Muscle of back (tissue), 11 donors: Measurements from ENCODE around the gene NRF1. TPM values are rescaled to one million over a fixed set of nuclear protein-coding genes. Genes with fewer than 3 reads are reported as not detected.

ENCODE experiments used
- DNase-seq, 3 donors: peaks; one replicate each; pipeline versions ENCODE4 v3.0.0 to v3.0.0-alpha.2; 2013
- polyA plus RNA-seq, 10 donors: library from polyadenylated mRNA; unstranded; fragments of 120-200 nt; gene quantifications; one replicate each; pipeline ENCODE4 v1.2.1, GENCODE V29; 2013; ENCODE audit not compliant: insufficient read length in 10 of 10

NRF1 gene
- polyA plus RNA-seq, 10 donors, result 11.1 to 17.3 (median 13.4) TPM

- no peak for DNase-seq
These were observed 158.6 kb downstream of the NRF1 start for GRCh38 chr7:129769866-129770808.

- DNase-seq, result no peak
These were observed 159.8 kb downstream of the NRF1 start for GRCh38 chr7:129771201-129771927.

- no peak for DNase-seq
These were observed 160.5 kb downstream of the NRF1 start for GRCh38 chr7:129771928-129772479.

- no peak for DNase-seq
These were observed 161.2 kb downstream of the NRF1 start for GRCh38 chr7:129772646-129773280.

- DNase-seq, result no peak
These were observed 161.8 kb downstream of the NRF1 start for GRCh38 chr7:129773328-129773731.

GRCh38 chr7:129773871-129774270, 162.4 kb downstream of the NRF1 start:
- no peak for DNase-seq

GRCh38 chr7:129774359-129774758, 162.8 kb downstream of the NRF1 start:
- peak in 1 of 3 donors; percentile 62 for DNase-seq

GRCh38 chr7:129774871-129775694, 163.6 kb downstream of the NRF1 start:
- no peak for DNase-seq

- no peak for DNase-seq
These were observed 164.3 kb downstream of the NRF1 start for GRCh38 chr7:129775695-129776361.

GRCh38 chr7:129776362-129776722, 164.8 kb downstream of the NRF1 start:
- DNase-seq, result no peak

- peak in 1 of 3 donors; percentile 44 for DNase-seq
These were observed 165.8 kb downstream of the NRF1 start for GRCh38 chr7:129777195-129777844.

- DNase-seq, result peak in 1 of 3 donors; percentile 40
These were observed 166.7 kb downstream of the NRF1 start for GRCh38 chr7:129777993-129778769.

GRCh38 chr7:129778770-129779601, 167.5 kb downstream of the NRF1 start:
- peak in 1 of 3 donors; percentile 34 for DNase-seq

- DNase-seq, result peak in 1 of 3 donors; percentile 51
These were observed 168.2 kb downstream of the NRF1 start for GRCh38 chr7:129779602-129780256.

- DNase-seq, result peak in 1 of 3 donors; percentile 52
These were observed 168.9 kb downstream of the NRF1 start for GRCh38 chr7:129780257-129780973.

GRCh38 chr7:129780974-129781927, 169.7 kb downstream of the NRF1 start:
- peak in 1 of 3 donors; percentile 36 for DNase-seq
